G401 (cell line): ENCODE data around the gene TTC9B. TPM values are rescaled to one million over a fixed set of nuclear protein-coding genes. Genes with fewer than 3 reads are reported as not detected.

Experiments used
- DNase-seq: peaks from one replicate; pipeline ENCODE4 v3.0.0-alpha.2; 2015; ENCODE audit warnings: low spot score
- in situ Hi-C: cut with HindIII; loops from 2 replicates; pipeline ENCODE4 v1.10.0; 2016; ENCODE audit warnings: low sequenced_read_pairs, mixed read lengths
- total RNA-seq: library from RNA; depleted of rRNA; stranded (reverse); fragments of >200 nt; shearing (Covaris generic); gene quantifications from 2 replicates; pipeline ENCODE4 v1.2.3, GENCODE V29; 2014; rRNA removed

TTC9B gene
- not detected in 2 replicates for total RNA-seq

GRCh38 chr19:40217934-40218890 is at the start of gene TTC9B:
TTC9B (minus strand) TSS chr19:40218384; CDS start chr19:40218381, 3 bp downstream.
- in situ Hi-C loops = no loop called here
- DNase-seq = peak; percentile 73

- DNase-seq = no peak
- in situ Hi-C loops = no loop called here
Observed at GRCh38 chr19:40267601-40267997, 49.4 kb upstream of the TTC9B start.

GRCh38 chr19:40266912-40267600 is 48.9 kb upstream of the TTC9B start:
- in situ Hi-C loops = no loop called here
- DNase-seq = peak; percentile 30

- in situ Hi-C loops = no loop called here
- peak; percentile 84 for DNase-seq
Observed at GRCh38 chr19:40266119-40266518, 47.9 kb upstream of the TTC9B start.

GRCh38 chr19:40265763-40266099 is 47.5 kb upstream of the TTC9B start:
- in situ Hi-C loops = no loop called here
- DNase-seq = no peak

GRCh38 chr19:40265055-40265762 is 47.0 kb upstream of the TTC9B start:
- peak; percentile 37 for DNase-seq
- in situ Hi-C loops = no loop called here

GRCh38 chr19:40264314-40265054 is 46.3 kb upstream of the TTC9B start:
- peak; percentile 43 for DNase-seq
- in situ Hi-C loops = no loop called here

- in situ Hi-C loops = no loop called here
- peak; percentile 70 for DNase-seq
Observed at GRCh38 chr19:40263440-40264313, 45.5 kb upstream of the TTC9B start.

- in situ Hi-C loops = no loop called here
Observed at GRCh38 chr19:40262422-40262821, 44.2 kb upstream of the TTC9B start.

GRCh38 chr19:40261631-40262030 is 43.4 kb upstream of the TTC9B start:
- in situ Hi-C loops = no loop called here
- no peak for DNase-seq

More at GRCh38 chr19:40262422-40262821, 44.2 kb upstream of the TTC9B start:
- DNase-seq = no peak

GRCh38 chr19:40257096-40257517 is 38.9 kb upstream of the TTC9B start:
- in situ Hi-C loops = no loop called here
- DNase-seq = no peak

GRCh38 chr19:40256512-40256911 is 38.3 kb upstream of the TTC9B start:
- DNase-seq = no peak
- in situ Hi-C loops = no loop called here

GRCh38 chr19:40255619-40256166 is 37.5 kb upstream of the TTC9B start:
- no peak for DNase-seq
- in situ Hi-C loops = no loop called here

GRCh38 chr19:40254714-40255418 is 36.7 kb upstream of the TTC9B start:
- in situ Hi-C loops = no loop called here
- DNase-seq = no peak

GRCh38 chr19:40253611-40254092 is 35.5 kb upstream of the TTC9B start:
- DNase-seq = no peak
- in situ Hi-C loops = no loop called here

GRCh38 chr19:40252395-40252794 is 34.2 kb upstream of the TTC9B start:
- DNase-seq = peak; percentile 74
- in situ Hi-C loops = no loop called here

- no peak for DNase-seq
- in situ Hi-C loops = no loop called here
Observed at GRCh38 chr19:40251991-40252390, 33.8 kb upstream of the TTC9B start.
